Measurements from ENCODE around the gene EFNA4. TPM values are rescaled to one million over a fixed set of nuclear protein-coding genes. Genes with fewer than 3 reads are reported as not detected.
A peak's percentile ranks its signal among the peaks of the same experiment; 100 is the strongest.

The EFNA4 gene
- total RNA-seq, 6 donors from 2014 or later = 2.8 to 8.1 (median 7.0) TPM

- peak; percentile 70 to 79 for ATAC-seq (ENCODE audit: low FRiP score in 2 of 2)
- WGBS, 2 donors = 19 to 25% methylated on average over 7 to 18 of the region's 24 CpGs
- Histone ChIP-seq H3K27ac (peak overlapping the region in 3 of 4 donors; percentile 76 to 90 (median 88)), H3K4me1 (peaks cover 35 to 48% (median 37%) of the 10 kb centered on the region in 4 donors), H3K4me3 (peak overlapping the region in 3 of 4 donors; percentile 64 to 91 (median 74)), H3K36me3 (no peaks in the 10 kb centered on the region), H3K27me3 (peaks cover 5 to 32% (median 24%) of the 10 kb centered on the region in 4 donors), H3K9me3 (no peaks in the 10 kb centered on the region)
- DNase-seq = peak; percentile 72 to 96
- no peak for TF ChIP-seq EP300 (IDR thresholded peaks at IDR 0.05)
- TF ChIP-seq, protein P1, sequence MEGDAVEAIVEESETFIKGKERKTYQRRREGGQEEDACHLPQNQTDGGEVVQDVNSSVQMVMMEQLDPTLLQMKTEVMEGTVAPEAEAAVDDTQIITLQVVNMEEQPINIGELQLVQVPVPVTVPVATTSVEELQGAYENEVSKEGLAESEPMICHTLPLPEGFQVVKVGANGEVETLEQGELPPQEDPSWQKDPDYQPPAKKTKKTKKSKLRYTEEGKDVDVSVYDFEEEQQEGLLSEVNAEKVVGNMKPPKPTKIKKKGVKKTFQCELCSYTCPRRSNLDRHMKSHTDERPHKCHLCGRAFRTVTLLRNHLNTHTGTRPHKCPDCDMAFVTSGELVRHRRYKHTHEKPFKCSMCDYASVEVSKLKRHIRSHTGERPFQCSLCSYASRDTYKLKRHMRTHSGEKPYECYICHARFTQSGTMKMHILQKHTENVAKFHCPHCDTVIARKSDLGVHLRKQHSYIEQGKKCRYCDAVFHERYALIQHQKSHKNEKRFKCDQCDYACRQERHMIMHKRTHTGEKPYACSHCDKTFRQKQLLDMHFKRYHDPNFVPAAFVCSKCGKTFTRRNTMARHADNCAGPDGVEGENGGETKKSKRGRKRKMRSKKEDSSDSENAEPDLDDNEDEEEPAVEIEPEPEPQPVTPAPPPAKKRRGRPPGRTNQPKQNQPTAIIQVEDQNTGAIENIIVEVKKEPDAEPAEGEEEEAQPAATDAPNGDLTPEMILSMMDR (IDR thresholded peaks at IDR 0.05) = peak; percentile 97 to 100 (median 98)
Measured at GRCh38 chr1:155086128-155086741, 22.7 kb downstream of the EFNA4 start.

- Histone ChIP-seq H3K9me3 (no peaks in the 10 kb centered on the region), H3K4me1 (peaks cover 28 to 47% (median 34%) of the 10 kb centered on the region in 4 donors), H3K27me3 (peaks cover 4 to 24% (median 18%) of the 10 kb centered on the region in 4 donors), H3K27ac (no peak overlapping the region), H3K36me3 (no peaks in the 10 kb centered on the region), H3K4me3 (no peak overlapping the region)
- TF ChIP-seq POLR2A (IDR thresholded peaks at IDR 0.05) (no peak), POLR2AphosphoS5 (IDR thresholded peaks at IDR 0.05) (no peak), EP300 (IDR thresholded peaks at IDR 0.05) (no peak)
- TF ChIP-seq, protein P1 (IDR thresholded peaks at IDR 0.05) = no peak
- ATAC-seq (ENCODE audit: low FRiP score in 2 of 2) (no peak), DNase-seq (no peak)
- WGBS, 2 donors = 58 to 63% methylated on average over 8 of the region's 8 CpGs
Measured at GRCh38 chr1:155086856-155087535, 23.5 kb downstream of the EFNA4 start.

DNA sequence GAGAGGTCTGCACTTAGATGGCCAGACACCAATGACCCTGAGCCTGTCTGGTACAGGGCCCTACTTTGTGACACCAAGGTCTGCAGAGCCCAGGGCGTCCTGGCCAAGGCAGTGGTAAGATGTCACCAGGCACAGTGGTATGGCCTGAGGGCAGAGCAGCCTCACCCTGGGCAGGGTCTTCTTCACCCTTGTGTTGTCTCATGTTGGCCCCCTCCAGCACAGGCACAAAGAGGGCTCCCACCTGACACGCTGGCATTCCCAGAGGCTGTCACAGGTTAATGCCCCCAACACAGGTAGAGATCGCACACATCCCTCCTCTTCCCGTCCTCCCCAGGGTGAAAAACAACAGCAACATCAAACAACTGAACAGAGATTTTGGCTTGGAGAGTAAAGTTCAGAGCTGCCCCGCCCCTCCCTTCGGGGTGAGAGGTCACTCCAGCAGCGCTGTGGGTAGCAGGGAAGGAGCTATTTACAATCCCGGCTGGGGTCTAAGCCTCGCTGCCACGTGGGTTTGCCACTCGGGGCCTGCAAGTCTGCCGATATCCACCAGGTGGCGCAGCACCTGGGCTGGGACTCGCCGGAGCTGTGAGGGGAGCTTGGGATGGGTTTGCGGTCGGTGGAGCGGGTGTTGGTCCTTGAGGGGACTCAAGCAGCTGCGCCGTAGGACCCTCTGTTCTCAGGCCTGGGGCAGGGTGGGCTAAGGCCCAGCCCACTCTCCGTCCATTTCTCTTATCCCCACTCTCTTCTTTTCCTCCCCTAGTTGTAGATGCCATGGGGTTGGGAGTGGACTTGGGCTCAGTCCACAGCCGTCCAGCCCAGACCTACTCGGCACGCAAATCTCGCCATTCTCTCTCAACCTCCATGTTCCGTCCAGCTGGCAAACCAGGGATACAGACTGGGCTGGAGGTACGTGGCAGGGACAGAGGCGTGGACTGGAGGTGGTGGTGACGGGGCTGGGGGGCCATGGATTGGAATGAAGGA, 27.8 kb downstream of the EFNA4 start:
- H3K36me3 ChIP-seq = no peaks in the 10 kb centered on the region

GRCh38 chr1:155092131-155092530, 28.6 kb downstream of the EFNA4 start:
- TF ChIP-seq POLR2A (IDR thresholded peaks at IDR 0.05) (no peak), POLR2AphosphoS5 (IDR thresholded peaks at IDR 0.05) (no peak), EP300 (IDR thresholded peaks at IDR 0.05) (no peak)
- TF ChIP-seq, protein P1 (IDR thresholded peaks at IDR 0.05) = no peak
- H3K36me3 ChIP-seq = no peaks in the 10 kb centered on the region
- H3K4me3 ChIP-seq = no peak overlapping the region
- H3K27me3 ChIP-seq = no peaks in the 10 kb centered on the region
- no peaks in the 10 kb centered on the region for H3K9me3 ChIP-seq
- no peak overlapping the region for H3K27ac ChIP-seq
- ATAC-seq (ENCODE audit: low FRiP score in 2 of 2) (no peak), DNase-seq (no peak)
- peaks cover 13 to 21% (median 17%) of the 10 kb centered on the region in 4 donors for H3K4me1 ChIP-seq
- WGBS, 2 donors = 77 to 95% methylated on average over 4 to 6 of the region's 6 CpGs

More for the DNA sequence above, 27.8 kb downstream of the EFNA4 start:
- TF ChIP-seq EP300 (IDR thresholded peaks at IDR 0.05) = no peak
- TF ChIP-seq, protein P1 (IDR thresholded peaks at IDR 0.05) = peak; percentile 96 to 99 (median 98)
- no peak overlapping the region for H3K4me3 ChIP-seq
- WGBS, 2 donors = 24 to 25% methylated on average over 24 to 28 of the region's 29 CpGs
- H3K4me1 ChIP-seq = peaks cover 13 to 25% (median 18%) of the 10 kb centered on the region in 4 donors
- peak; percentile 76 to 89 for ATAC-seq (ENCODE audit: low FRiP score in 2 of 2)
- peak; percentile 81 to 92 for DNase-seq
- H3K27me3 ChIP-seq = no peaks in the 10 kb centered on the region
- H3K9me3 ChIP-seq = no peaks in the 10 kb centered on the region
- no peak overlapping the region for H3K27ac ChIP-seq
